GM21723 (cell line): ENCODE measurements around the gene KCNF1.

Source experiments
- ATAC-seq: cut with Tn5 transposase; IDR thresholded peaks from one replicate; pipeline ENCODE4 v1.9.1; 2021; ENCODE audit warnings: mild to moderate bottlenecking, moderate library complexity; ENCODE audit not compliant: unreplicated experiment

Gene KCNF1

DNA sequence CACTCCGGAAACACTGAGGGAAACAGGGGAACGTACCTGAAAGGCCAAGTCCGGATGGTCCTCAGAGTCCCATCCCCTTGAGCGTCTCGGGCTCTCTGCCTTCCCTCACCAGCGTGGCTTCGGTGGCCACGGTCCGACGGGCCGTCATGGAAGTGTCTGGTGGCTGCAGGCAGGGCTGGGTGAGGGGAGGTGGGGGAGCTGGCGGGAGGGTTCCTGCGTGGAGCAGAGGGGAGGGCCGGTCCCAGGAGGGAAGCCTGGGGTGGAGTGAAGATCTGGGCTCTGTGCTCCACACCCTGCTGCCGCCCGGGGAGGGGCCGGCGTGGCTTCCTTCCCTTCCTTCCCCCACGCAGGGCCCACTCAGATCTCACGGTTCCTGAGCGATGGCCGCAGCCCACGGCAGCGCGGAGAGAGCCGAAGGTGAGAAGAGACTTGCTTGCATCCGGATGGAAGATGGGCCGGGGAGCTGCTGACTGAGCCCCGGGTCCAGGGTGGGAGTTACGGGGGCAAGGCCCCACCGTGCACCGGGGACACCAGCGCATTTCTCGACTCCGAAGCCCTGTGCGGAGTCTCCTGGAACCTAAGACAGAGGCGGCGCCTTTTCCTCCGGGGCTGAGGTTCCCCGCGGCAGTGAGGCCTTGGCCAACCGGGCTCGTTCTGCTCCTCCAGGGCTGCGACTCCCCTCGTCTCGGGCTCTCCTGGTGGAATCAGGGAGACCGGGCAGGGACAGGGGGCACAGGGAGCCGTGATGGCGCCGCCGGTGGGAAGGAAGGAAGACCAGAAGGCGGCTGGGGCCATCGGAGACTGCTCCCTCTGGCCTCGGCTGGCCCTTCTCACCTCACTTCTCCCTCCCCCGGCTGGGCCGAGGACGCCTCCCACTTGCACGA, 49.1 kb downstream of the KCNF1 start:
- ATAC-seq = no peak

DNA sequence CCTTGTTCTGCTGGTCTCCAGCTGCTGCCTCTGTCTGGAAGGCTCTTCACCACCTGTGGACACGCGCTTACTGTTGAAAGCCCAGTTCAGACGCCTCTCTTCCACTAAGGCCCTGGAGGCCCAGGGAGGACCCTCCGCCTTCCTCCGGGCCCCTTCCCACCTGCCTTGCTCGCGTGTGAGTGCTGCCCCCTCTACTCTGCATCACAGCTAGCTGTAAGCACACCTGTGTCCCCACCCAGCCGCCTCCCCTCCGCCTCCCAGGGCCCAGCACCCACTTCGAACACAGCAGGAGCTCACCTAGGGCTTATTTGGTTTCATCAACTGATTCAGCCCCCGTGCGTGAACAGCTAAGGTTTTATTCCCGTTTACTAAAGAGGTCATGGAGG, 49.7 kb downstream of the KCNF1 start:
- ATAC-seq = no peak

DNA sequence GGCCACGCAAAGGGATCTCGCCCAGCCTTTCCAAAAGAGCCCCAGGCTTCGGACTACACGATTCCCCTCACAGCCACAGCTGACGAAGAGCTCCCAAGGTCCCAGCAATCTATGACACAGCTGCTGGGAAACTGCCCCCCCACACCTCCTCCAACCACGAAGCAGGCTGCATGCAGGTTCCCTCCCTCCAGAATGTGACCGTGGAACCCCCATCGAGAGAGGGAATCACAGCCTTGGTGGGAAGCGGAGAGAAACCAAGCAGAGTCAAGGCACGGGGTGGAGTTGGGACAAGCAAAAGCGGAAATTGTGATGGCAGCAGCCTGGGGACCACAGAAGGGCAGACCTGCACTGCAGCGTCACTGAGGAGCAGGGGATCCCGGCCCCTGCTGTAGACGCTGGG, 50.3 kb downstream of the KCNF1 start:
- ATAC-seq = no peak

DNA sequence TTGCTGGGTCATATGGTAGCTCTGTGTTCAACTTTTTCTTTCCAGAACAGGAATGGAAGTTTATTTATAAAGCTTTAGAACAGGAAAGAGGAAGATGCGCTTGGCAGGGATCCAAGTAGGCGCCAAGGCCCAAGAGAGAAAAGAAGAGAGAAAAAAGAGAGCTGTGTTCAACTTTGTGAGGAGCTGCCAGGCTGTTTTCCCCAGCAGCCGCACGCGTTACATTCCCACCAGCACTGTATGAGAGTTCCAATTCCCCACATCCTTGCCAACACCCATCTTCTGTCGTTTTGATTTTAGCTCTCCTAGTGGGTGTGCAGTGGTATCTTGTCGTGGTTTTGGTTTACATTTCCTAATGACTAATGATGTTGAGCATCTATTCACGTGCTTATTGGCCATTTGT, 51.4 kb downstream of the KCNF1 start:
- no peak for ATAC-seq
